ENCODE measurements around the gene PLEKHM1. TPM values are rescaled to one million over a fixed set of nuclear protein-coding genes. Genes with fewer than 3 reads are reported as not detected.

Gene PLEKHM1
- total and polyA plus RNA-seq, 2 of the 13 experiments (the other 11 are each of a cell fraction or from before 2014, with no cell fraction given), result 7.6 to 13.5 TPM

DNA sequence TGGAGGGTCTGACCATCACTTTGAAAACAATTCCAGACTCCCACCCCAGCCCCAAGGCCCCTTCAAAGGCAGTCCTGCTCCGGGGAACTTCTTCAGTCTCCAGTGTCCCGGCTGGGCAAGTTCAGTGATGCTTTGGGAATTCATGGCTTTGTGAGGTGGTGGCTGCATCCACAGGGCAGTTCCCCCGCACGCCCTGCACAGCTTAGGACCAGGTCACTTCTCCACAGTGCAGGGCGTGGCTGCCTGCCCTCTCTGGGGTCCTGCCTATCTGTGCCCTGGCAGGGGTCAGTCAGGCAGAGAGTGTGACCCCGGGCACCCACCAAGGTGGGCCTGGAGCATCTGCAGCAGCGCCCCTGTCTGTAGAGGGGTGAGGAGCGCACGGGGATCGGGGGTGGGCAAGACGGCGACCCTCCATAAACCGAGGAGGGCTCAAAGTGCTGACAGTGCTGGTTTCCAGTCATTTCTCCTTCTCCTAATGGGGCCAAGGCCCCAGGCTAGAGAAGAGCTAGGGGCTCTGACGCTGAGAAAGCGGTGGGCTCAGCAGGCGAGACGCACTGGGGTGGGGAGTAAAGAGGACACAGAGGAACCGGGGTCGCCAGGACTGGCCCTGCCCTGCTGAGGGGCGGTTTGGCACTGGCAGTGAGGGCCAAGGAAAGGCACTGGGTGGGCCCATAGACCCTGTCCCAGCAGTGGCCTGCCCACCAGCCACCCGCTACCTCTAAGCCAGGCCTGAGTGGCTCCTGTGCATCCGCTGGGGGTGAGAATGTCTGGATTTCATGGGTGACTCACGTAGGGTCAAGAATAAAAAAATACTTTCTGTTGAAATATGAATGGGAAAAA, 53.7 kb downstream of the PLEKHM1 start:
- POLR2A ChIA-PET, result no interaction called here
- FAIRE-seq (no peak), DNase-seq (ENCODE audit: low spot score) (no peak), ATAC-seq (no peak)
- peaks cover 0 to 11% of the 10 kb centered on the region in 2 experiments; a peak in 3 of 5 replicates for H3K27me3 ChIP-seq (ENCODE audit: control insufficient read depth in 1 of 2, insufficient read depth in 2 of 2, low read length in 2 of 2)
- intact Hi-C loops (cut with micrococcal nuclease; ENCODE audit: unreplicated experiment) (no loop called here), in situ Hi-C loops (cut with HindIII; ENCODE audit: extremely low pct_ligation_motif_present, low pct_unique_long_range_greater_than_20kb) (no loop called here)
- no peak overlapping the region for H3K4me2 ChIP-seq (ENCODE audit: low read depth, low read length)
- peak; percentile 68 to 80 for TF ChIP-seq MAFK (conservative IDR thresholded peaks at IDR 0.05 in 1 of 2, IDR thresholded peaks at IDR 0.05 in 1 of 2; ENCODE audit: low read length in 2 of 2)
- peak; percentile 58 for TF ChIP-seq MAFF (IDR thresholded peaks at IDR 0.05; ENCODE audit: low read depth, low read length)
- TF ChIP-seq MZF1 (CRISPR knock-in tag; IDR thresholded peaks at IDR 0.05; ENCODE audit: borderline replicate concordance), result no peak
- no peak for TF ChIP-seq MYNN (CRISPR knock-in tag; IDR thresholded peaks at IDR 0.05; ENCODE audit: low read depth)
- TF ChIP-seq RBAK (CRISPR knock-in tag; IDR thresholded peaks at IDR 0.05), result no peak
- TF ChIP-seq, protein P1, sequence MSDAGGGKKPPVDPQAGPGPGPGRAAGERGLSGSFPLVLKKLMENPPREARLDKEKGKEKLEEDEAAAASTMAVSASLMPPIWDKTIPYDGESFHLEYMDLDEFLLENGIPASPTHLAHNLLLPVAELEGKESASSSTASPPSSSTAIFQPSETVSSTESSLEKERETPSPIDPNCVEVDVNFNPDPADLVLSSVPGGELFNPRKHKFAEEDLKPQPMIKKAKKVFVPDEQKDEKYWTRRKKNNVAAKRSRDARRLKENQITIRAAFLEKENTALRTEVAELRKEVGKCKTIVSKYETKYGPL (CRISPR knock-in tag; IDR thresholded peaks at IDR 0.05), result no peak
- TF ChIP-seq ZNF768 (CRISPR knock-in tag; IDR thresholded peaks at IDR 0.05), result peak; percentile 25; the same call in 1 of the 2 replicates
- no peak for TF ChIP-seq KMT2A (CRISPR knock-in tag; IDR thresholded peaks at IDR 0.05)
- no peak for TF ChIP-seq ZNF225 (CRISPR knock-in tag; IDR thresholded peaks at IDR 0.05)
- no peak for TF ChIP-seq RFXANK (CRISPR knock-in tag; IDR thresholded peaks at IDR 0.05)
- no peaks in the 10 kb centered on the region for H3K79me2 ChIP-seq (ENCODE audit: insufficient read depth, low read length)
- no TSS peak for BruUV-seq (replicated peaks)
- peaks cover 14% of the 10 kb centered on the region for H3K4me1 ChIP-seq (ENCODE audit: insufficient read depth, low read length)
- H3K4me3 ChIP-seq (replicated peaks in 1 of 3; ENCODE audit: insufficient read depth in 1 of 3, low read depth in 2 of 3, low read length in 3 of 3), result no peak overlapping the region
- H3K27ac ChIP-seq (ENCODE audit: extremely low read length, insufficient read depth, low read length), result no peak overlapping the region
- WGBS (ENCODE audit: low lambda C conversion rate), result 97% methylated on average over 19 of the region's 23 CpGs
- CTCF ChIA-PET (ENCODE audit: low intra/inter-chr PET ratio, low total read pairs), result no interaction called here
- H2AFZ ChIP-seq (ENCODE audit: low read length), result no peak overlapping the region
- no peaks in the 10 kb centered on the region for H4K20me1 ChIP-seq (ENCODE audit: insufficient read depth, low read length)
- H3K9me3 ChIP-seq (ENCODE audit: low read length), result no peaks in the 10 kb centered on the region
- H3K9ac ChIP-seq (ENCODE audit: insufficient read depth, low read depth, low read length), result no peak overlapping the region
- no peaks in the 10 kb centered on the region for H3K36me3 ChIP-seq (replicated peaks in 1 of 2; ENCODE audit: control insufficient read depth in 1 of 2, insufficient read depth in 2 of 2, low read length in 2 of 2)
